Left cardiac atrium (tissue), 4 donors: ENCODE data around the gene PRR29. TPM values are rescaled to one million over a fixed set of nuclear protein-coding genes. Genes with fewer than 3 reads are reported as not detected.

ENCODE experiments used
- ATAC-seq, 2 donors: fragments of 200-7000 bp; cut with Tn5 transposase; one replicate each; pipeline ENCODE4 v1.9.1; 2020; ENCODE audit warnings: mild to moderate bottlenecking in 2 of 2, moderate library complexity in 2 of 2
- DNase-seq: peaks from one replicate; pipeline ENCODE4 v3.0.0-alpha.2; 2020
- intact Hi-C, 2 donors: fragments of 100-400 bp; cut with DNase I; formaldehyde crosslinking; loops; one replicate each; pipeline versions ENCODE4 v1.14.1 to v1.15.1; 2022 to 2023
- long read RNA-seq: library from polyadenylated mRNA; unstranded; transcript quantifications from one replicate; pipeline ENCODE4 v2.0.0, GENCODE V29; 2021
- total RNA-seq, 2 donors: library from RNA; stranded (reverse); fragmentation: NEBNext Ultra II Directional; extraction: Animal tissue kit (Norgen Biotek cat#: 25700); gene quantifications; one replicate each; pipeline ENCODE4 v1.2.1, GENCODE V29; 2021
- donor health status: DM: no; HTN: yes; CAD: no.
- donor health status: DM: no; HTN: yes; CAD: no; lungs with severe emphysema.
- donor health status: DM: yes; HTN: yes; CAD: no.
- donor health status: Dilated cardiomyopathy.

Gene PRR29
- total RNA-seq = under 1 TPM; 0.24 to 0.35 TPM
- long read RNA-seq = 0 reads

DNA sequence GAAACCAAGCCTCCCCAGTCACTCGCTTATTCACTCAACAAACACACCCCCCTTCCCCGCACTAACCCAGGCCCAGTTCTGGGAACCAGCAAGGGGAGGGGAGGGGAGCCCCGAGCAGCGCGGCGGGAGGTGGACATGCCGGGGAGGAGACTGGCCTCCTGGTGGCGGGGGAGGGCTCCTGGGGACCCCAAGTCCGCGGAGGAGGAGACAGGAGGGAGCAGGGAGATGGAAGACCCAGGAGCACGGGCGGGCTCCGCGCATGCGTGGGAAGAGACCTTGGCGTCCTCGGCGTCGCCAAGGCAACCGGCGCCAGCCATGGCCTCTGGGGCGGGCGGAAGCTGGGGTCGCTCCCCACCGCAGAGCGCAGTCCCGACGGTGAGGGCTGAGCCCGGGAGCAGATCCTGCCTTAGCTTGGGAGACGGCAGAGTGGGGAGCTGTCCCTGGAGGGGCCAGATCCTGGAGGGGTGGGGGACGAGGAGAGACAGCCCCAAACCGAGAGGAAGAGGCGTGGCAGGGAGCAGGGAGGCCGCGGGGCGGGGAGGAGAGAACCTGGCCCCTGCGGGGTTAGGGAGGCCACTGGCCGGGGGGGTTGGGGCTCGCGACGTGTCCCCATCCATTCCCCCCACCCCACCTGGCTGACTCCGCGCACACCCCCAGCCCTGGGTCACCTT lies at the start of gene PRR29:
PRR29 (plus strand) TSS at position 302 of the 671 bp plus-strand sequence; CDS start at position 316, 14 bp downstream.
- intact Hi-C loops = no loop called here
- ATAC-seq (peak; percentile 65 to 74), DNase-seq (peak; percentile 84)

DNA sequence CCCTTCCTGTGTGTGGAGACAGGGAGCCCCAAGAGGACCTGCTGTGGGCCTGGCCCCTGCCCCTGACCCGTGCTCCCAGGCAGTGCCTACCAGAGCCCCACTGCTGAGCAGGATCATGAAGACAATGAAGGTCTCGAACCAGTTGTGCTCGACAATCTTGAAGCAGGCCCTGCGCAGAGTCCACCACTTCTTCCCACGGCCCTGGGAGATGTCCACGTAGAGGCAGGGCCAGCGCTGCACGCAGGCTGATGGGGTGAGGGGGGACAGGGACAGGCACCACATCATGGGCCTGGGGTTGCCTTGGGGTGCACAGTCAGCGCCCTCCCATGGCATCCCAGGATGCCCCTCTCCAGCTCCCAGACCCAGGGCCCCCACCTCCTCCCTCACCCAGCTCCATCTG lies 49.6 kb upstream of the PRR29 start:
- ATAC-seq (no peak), DNase-seq (no peak)
- intact Hi-C loops = no loop called here

DNA sequence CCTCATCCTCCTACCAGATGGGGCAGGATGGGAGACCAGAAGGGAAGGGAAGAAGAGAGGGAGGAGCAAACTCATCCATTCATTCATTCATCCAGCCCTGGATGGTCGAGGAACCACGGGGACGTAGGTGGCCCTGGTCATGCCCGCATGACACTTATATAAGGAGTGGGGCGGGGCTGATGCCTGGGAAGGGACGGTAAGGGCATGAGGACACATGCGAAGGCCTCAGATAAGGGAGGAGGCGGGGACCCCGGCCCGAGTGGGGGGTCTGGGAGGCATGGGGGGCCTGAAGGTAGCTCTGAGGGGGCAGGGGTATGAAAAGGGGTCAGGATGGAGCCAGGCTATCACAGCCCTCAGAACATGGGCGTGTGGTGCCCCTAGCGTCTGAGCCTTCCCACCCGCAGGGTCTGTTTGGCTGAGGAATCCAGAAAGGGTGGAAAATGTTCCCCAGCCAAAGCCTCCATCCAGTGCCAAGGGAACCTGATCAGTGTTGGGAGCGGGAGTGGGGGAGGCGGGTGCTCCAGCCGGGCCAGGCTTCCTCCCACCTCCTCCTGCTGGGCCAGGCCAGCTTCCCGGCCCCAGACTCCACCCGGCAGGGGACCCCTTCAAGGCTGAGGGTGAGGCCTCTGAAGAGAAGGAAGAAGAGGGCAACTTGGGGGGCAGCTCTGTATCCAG lies 48.4 kb upstream of the PRR29 start:
- intact Hi-C loops = loop anchor here in 1 of 2 donors (5.0 kb wide), 1 partner anchor 38 kb away; no protein-coding TSS in a partner anchor
- no peak for ATAC-seq

DNA sequence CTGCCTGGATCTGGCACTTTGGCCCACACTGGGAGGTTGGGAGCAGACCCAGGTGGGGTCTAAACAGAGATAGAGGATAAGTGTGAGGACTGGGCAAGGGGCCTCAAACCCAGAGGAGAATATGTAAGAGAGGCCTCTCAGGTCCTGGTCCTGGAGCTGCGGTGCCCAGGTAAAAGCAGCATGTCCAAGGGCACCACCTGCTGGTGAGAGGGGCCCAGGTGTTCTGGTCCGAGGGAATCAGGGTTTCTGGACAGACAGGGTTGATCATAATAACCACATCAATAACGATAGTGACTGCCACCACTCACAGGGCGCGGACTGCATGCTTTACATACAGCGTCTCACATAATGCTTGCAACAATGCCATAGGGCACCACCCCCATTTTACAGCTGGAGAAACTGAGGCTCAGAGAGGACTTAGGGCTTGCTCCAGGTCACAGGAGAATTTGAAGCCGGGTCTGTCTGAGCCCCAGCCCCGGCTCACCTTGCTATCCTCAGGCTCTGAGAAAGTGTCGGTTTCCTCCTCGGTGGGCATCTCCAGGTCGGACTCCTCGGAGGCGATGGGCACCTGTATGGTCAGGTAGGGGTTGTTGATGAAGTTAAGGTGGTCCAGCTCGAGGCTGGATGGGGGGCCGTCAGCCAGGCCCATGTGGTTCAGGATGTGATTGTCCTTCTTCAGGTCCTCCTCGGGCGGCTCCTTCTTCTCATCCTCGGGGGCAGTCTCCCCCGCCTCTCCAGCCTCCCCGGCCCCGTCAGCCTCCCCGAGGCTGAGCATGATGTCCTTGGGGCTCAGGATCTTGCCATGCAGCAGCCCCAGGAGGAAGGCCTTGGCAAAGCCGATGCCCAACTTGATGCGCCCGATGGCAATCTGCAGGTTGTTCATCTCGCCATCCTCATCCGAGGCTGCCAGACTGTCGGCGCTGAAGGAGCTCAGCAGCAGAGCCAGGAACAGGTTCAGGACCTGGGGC lies 46.9 kb upstream of the PRR29 start:
- ATAC-seq (no peak), DNase-seq (no peak)
- intact Hi-C loops = loop anchor here in 1 of 2 donors (5.0 kb wide), 1 partner anchor 36 kb away; no protein-coding TSS in a partner anchor

More for the DNA sequence above, 48.4 kb upstream of the PRR29 start:
- DNase-seq = no peak

DNA sequence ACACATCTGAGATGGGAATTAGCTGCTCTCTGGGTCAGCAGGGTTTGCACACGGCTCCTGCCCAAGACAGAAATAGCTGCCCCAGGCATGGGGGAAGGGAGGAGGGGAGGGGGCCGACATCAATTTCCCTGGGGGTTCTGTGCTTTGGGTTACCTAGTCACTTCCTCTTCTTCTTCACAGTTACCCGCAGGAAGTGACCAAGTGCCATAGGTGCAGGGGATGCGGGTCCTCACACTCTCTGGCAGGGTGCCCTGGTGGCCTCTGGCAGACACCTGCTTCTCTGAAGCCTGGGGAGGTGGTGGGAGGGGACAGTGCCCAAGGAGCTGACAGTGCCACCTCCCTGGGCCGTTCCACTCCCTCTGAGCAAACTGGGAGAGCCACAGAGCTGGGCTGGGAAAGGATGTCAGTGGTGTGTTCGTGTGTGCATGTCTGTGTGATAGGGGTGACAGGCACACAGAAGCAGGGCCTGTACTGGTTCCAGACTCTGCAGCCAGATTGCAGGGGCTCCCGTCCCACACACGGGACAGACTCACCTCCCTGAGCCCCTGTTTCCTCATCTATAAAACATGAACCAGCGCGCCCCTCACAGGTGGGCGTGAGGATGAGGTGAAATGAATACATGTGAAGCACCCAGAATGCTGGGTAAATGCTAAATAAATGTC lies 43.6 kb upstream of the PRR29 start:
- intact Hi-C loops = loop anchor here in 1 of 2 donors (5.0 kb wide), 1 partner anchor 33 kb away; no protein-coding TSS in a partner anchor
- ATAC-seq (peak; percentile 36 to 56), DNase-seq (no peak)

DNA sequence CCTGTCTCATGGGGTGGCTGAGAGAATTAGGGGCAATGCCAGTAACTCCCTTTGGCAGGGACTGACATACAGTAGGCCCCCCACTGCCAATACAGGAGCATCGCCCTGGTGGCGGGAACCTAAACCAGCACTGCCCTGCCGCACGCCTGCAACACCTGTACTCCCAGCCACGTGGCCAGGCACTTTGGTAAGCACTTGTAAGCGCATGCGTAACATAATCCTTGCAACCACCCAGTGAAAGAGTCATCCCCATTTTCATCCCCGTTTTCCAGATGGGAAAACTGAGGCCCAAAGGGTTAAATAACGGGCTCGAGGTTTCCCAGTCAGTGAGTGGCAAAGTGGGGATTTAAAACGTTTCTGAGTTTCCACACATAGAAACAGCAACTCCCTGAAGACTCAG lies 42.9 kb upstream of the PRR29 start:
- intact Hi-C loops = no loop called here
- ATAC-seq (no peak), DNase-seq (no peak)

DNA sequence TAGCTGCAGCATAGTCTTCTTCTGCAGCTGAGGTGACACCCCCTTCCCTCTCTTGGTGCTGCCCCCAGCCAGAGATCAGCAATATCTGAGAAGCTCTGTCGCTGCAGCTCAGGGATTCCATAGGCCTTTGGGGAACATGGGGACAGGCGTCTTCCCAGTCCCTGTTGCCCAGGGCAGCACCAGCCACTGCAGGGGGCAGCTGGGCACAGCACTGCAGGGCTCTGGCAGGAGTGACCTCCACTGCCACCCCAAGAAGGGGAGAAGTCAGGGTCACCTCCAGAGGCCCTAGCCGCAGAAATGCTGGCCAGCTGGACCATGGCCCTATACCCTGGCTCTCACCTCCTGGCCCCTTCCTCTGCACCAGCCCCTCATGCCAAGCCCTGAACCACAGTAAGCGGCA lies 42.4 kb upstream of the PRR29 start:
- no peak for ATAC-seq
- intact Hi-C loops = no loop called here
- DNase-seq = no peak

DNA sequence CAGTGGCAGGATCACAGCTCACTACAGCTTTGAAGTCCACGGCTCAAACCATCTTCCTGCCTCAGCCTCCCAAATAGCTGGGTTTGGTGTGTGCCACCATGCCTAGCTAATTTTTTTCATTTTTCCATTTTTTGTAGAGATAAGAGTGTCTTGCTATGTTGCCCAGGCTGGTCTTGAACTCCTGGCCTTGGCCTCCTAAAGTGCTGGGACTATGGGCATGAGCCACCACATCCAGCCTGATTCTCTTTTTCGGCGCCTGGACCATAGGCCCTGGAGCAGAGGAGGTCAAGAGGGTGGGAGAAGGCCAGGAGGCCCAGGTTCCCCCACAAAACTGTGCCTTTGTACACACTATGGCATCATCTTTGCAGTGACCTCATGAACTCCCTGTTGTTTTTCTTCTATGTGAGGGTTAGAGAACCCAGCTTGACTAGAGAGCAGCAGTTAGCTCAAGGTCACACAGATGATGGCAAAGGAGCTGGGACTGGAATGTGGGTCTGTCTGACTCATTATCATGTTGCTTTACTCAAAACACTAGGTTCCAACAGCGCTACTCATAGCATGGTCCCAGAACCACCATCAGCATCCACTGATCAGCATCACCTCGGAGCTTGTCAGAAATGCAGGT lies 41.7 kb upstream of the PRR29 start:
- DNase-seq = no peak
- ATAC-seq = no peak
- intact Hi-C loops = no loop called here

DNA sequence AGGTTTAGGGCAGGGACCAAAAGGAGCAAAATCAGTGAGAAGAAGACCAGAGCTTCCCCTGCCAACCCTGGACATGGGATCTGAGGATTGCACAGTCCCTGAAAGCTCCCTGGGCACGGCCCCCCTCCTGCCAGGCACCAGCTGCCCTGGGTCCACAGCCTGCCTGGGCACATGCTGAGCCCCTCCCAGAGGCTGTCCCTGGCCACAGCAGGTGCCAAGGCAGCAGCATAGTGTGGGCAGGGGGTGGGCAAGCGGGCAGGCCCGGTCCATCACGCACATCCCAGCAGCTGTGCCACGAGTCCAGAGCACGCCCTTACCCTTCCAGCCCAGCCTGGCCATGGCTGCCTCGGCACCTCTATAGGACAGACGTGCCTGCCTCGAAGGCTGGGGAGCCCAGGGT lies 38.1 kb upstream of the PRR29 start:
- DNase-seq = no peak
- intact Hi-C loops = no loop called here
- no peak for ATAC-seq

DNA sequence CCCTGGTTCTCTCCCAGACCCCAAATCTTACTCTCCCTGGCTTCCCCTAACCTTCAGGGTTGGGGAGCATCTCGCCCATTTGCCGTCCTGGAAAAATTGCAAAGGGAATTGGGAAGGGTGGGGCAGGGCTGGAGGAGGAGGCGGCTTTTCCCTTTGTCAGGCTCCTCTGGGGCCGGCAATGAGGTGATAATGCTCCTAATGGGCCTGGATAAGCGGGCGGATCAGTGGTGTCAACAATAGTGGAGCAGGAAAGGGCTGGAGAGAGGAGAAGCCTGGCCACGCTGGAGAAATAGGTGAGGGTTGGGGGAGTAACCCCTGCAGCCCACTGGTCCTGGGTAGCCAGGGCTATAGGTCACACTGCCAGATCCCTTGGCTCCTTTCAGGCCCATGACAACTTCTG lies 37.7 kb upstream of the PRR29 start:
- ATAC-seq (no peak), DNase-seq (no peak)
- intact Hi-C loops = no loop called here

DNA sequence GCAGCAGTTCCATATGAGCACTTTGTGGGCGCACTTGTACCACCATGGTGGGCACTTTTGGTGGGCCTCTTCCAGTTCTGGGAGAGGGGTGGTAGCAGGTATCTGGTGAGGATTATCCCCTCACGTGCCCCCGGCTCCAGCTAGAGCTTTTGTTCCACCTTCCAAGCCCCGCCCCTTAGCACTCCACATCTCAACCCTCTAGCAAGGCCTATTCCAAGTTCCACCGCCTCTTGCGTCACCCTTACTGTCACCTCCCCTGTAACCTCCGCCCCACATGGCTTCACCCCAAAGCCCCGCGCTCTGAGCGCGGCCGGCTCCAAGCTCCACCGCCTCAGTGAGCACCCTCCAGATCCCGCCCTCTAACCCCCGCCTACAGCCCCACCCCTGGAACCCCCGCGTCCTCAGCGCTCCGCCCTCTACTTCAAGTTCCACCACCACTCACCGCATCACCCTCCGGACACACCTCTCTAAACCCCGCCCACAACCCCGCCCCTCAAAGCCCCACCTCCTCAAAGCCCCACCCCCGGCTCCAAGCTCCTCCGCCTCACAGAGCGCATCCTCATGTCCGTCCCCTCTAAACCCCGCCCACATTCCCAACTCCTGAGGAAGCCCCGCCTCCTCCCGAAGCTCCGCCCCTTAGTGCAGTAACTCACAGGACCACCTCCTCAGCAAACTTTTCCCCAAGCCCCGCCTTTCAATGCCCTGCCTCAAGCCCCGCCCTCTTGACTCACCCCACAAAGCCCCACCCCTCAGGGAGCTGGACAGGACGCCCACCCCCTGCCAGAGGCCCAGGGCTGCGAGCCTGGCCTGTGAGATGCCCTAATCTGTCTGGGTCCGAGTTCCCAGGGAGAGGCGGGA lies 36.6 kb upstream of the PRR29 start:
- ATAC-seq (peak; percentile 77 to 85), DNase-seq (peak; percentile 88)
- intact Hi-C loops = no loop called here

DNA sequence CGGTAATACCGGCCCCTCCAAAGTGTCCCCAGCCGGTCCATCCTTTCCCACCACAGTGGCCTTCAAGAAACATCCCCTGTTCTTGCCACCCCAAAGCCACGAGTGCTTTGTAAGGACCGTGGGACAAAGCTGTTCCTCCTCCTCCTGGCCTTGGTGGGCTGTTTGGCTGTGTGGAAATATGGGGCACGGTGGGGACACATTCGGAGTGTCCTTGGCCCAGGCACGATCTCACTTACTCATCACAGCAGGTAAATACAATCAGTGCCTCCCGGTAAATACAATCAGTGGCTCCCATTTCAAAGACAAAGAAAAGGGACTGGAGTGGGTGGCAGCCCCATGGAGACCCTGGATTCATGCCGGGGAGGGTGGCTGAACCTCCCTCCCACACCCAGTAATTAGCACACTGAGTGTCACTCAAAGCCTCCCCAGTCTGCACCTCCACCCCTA lies 35.8 kb upstream of the PRR29 start:
- intact Hi-C loops = no loop called here
- DNase-seq = no peak
- ATAC-seq = no peak

DNA sequence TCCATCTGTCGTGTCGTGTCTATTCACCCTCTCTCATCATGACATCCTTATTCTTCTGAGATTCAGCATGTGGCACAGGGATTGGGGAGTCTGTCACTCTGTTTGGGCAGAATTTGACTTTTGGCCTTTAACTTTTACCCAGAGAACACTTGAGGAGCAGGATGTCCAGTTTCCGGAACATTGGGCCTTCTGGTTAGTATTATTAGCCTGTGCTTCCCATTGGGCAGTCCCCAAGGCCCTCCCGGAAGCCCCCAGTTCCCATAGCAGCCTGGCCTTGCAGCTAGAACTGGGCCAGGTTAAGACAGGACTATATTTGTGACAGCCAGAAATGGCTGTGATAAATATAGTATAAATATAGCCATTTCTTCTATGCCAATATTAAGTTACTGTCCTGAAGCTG lies 35.0 kb upstream of the PRR29 start:
- intact Hi-C loops = no loop called here
- peak; percentile 26 to 67 for ATAC-seq
- peak; percentile 60 for DNase-seq

DNA sequence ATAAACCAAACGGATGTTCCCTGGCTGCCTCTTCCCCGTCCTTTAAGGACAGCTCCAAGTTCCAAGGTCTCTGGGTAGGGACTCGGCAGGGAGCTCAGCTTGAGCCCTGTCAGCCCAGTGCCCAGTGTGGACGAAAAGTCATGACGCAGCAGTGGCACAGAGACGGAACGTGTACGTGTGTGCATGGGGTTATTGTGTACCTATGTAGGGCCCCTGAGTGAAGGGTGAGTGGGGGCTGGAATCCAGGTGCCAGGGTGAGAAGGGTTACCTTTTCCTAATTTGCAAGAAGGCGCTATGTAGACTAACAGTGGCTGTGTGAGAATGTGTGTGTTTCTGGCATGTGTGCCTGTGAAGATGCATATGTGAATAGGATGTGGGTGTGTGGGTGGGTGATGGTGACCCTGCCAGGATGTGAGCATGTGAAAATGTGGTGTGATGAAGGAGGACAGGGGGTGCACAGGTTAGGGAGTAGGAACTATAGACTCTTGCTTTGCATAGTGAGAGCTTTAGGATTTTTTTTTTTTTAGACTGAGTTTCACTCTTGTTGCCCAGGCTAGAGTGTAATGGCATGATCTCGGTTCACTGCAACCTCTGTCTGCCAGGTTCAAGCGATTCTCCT lies 31.4 kb upstream of the PRR29 start:
- ATAC-seq (no peak), DNase-seq (no peak)

DNA sequence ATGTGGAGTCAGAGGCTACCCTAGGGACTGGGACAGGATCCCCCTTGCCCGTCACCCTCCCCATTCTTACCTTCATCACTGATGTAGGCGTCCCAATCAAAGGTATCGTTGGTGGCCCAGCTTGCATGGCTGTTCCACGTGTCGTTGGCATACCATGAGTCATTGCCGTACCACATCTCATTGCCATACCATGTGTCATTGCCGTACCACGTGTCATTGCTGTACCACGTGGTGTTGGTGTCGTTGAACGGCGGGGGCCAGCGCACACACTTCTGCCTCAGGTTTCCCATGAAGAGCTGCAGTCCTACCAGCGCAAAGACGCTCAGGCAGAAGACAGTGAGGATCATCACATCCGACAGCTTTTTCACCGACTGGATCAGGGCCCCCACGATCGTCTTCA lies 30.2 kb upstream of the PRR29 start:
- ATAC-seq (no peak), DNase-seq (no peak)
- intact Hi-C loops = no loop called here

More for the DNA sequence above, 31.4 kb upstream of the PRR29 start:
- intact Hi-C loops = no loop called here

DNA sequence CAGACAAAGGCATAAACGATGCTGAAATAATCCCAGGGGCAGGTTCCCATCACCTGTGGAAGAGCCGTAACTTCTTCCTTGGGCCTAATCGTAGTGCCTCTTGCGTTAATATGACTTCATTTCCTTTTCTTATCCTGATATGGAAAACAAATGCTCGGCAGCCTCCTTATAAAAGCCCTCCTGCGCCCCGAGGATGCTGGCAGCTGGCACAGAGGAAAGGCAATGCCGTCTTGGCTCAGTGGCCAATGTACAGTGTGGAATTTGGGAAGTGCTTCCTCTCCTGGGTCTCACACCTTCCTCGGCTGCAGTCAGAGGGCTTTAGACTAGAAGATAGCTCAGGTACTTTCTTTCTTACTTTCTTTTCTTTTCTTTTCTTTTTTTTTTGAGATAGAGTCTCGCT lies 28.9 kb upstream of the PRR29 start:
- intact Hi-C loops = no loop called here
- ATAC-seq (no peak), DNase-seq (no peak)

DNA sequence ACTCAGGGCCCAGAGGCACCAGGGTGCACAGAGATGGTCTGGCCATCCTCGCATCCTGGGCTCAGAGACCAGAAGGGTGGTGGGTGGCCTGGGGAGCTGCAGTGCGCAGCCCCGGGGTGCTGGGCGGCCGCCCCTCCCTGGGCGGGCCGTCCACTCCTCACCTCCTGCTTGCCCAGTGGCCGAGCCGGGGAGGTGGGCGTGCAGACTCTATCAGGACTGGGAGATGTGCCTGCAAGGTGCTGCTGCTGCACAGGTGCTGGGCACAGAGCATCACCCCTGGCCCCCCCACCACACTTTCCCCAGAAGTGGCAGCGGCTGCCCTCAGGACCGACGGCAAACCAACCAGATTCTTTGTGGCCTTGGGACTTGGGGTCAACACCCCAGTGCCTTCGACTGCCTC lies 25.4 kb upstream of the PRR29 start, which contains the start of gene SCN4A:
SCN4A (minus strand) TSS at position 123 of the 400 bp plus-strand sequence; CDS start at position 46, 77 bp downstream.
- intact Hi-C loops = no loop called here
- no peak for ATAC-seq
- DNase-seq = no peak
